ENCODE results near the gene MAPK1. TPM values are rescaled to one million over a fixed set of nuclear protein-coding genes. Genes with fewer than 3 reads are reported as not detected.

MAPK1 gene
- total RNA-seq, 2 experiments from 2014 or later, result 39.6 to 79.8 TPM

DNA sequence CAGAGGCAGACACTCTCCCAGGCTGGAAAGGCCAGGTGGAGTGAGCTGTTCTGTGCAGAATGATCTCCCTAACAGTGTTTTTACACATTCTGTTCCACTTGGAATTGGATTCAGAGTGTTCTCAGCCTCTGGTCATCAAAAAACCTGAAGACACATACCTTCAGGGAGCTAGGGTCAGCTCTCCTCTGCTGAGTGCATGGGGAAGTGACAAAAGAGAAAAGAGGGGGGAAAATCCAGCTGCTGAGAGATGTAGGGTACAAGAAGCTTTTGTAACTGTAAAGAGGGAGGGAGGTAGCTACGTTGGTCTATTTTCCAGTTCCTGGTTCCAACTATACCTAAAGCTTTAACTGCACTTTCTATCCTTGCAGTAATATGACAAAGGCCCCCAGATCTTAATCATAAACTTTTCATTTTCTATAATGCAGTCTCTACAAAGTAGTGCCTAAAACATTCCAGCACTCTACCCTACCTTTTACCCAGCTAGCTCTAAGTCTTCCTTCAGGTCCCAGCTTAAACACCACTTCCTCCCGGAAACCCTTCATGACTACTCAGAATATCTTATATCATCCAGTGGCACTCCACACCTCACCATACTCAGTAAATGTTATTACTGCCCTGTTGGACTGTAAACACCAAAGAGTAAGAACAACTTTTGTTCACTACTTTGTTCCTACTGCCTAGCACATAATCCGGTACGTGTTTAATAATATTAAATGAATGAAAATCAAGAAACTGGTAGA lies 9.2 kb downstream of the MAPK1 start:
- DNase-seq (ENCODE audit: low spot score), result no peak
- Histone ChIP-seq H3K9me3 (ENCODE audit: low read length) (no peaks in the 10 kb centered on the region), H4K20me1 (ENCODE audit: insufficient read depth, low read length) (peaks cover 44% of the 10 kb centered on the region), H3K9me2 (ENCODE audit: insufficient read depth, low read length) (no peaks in the 10 kb centered on the region), H3K79me2 (ENCODE audit: insufficient read depth, low read depth, low read length) (peaks cover 100% of the 10 kb centered on the region), H3K4me3 (ENCODE audit: low read depth, low read length, poor library complexity, severe bottlenecking) (no peak overlapping the region), H3K36me3 (ENCODE audit: insufficient read depth, low read length) (peaks cover 11% of the 10 kb centered on the region), H3K27ac (ENCODE audit: low read depth, low read length, poor library complexity, severe bottlenecking) (no peak overlapping the region), H2AFZ (ENCODE audit: low read length) (no peak overlapping the region), H3K4me2 (ENCODE audit: low read length) (peak overlapping the region; percentile 18; the same call in 1 of the 2 replicates), H3K4me1 (ENCODE audit: insufficient read depth, low read length, poor library complexity, severe bottlenecking) (peaks cover 40% of the 10 kb centered on the region)
- POLR2A ChIA-PET, result interaction anchor here (0.5 kb wide), 1 partner anchor 154 kb away, joined by 6 read pairs; no protein-coding TSS in a partner anchor
- CTCF ChIA-PET (ENCODE audit: unreplicated experiment), result no interaction called here
- intact Hi-C loops (cut with micrococcal nuclease; ENCODE audit: unreplicated experiment), result no loop called here
- BruUV-seq (replicated peaks), result no TSS peak
- TF ChIP-seq, protein P1, sequence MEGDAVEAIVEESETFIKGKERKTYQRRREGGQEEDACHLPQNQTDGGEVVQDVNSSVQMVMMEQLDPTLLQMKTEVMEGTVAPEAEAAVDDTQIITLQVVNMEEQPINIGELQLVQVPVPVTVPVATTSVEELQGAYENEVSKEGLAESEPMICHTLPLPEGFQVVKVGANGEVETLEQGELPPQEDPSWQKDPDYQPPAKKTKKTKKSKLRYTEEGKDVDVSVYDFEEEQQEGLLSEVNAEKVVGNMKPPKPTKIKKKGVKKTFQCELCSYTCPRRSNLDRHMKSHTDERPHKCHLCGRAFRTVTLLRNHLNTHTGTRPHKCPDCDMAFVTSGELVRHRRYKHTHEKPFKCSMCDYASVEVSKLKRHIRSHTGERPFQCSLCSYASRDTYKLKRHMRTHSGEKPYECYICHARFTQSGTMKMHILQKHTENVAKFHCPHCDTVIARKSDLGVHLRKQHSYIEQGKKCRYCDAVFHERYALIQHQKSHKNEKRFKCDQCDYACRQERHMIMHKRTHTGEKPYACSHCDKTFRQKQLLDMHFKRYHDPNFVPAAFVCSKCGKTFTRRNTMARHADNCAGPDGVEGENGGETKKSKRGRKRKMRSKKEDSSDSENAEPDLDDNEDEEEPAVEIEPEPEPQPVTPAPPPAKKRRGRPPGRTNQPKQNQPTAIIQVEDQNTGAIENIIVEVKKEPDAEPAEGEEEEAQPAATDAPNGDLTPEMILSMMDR (conservative IDR thresholded peaks at IDR 0.05; ENCODE audit: low read length), result no peak
- TF ChIP-seq EZH2phosphoT487 (IDR thresholded peaks at IDR 0.05; ENCODE audit: borderline replicate concordance, low read depth, low read length), result no peak

DNA sequence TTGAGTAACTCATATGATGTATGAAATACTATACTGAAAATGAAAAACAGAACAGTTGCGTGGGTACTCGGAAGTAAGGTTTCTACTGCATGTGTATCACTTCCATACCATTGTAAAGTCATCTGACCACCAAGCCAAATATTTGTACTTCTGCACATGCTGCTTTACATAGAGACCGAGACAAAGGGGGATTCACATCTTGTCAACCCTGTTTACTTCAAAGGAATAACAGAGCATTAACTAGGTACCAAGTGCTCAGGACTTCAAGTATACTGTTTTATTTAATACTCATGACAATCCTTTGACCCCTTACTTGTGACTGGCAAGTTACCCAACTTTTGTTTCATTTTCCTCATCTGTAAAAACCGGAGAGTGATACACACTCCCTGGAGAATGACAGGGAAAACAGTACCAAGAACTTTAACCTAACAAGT lies 9.9 kb downstream of the MAPK1 start:
- no peaks in the 10 kb centered on the region for H3K9me2 ChIP-seq (ENCODE audit: insufficient read depth, low read length)
- peak overlapping the region; percentile 18; the same call in 1 of the 2 replicates for H3K4me2 ChIP-seq (ENCODE audit: low read length)
- no TSS peak for BruUV-seq (replicated peaks)
- intact Hi-C loops (cut with micrococcal nuclease; ENCODE audit: unreplicated experiment), result no loop called here
- no peak overlapping the region for H2AFZ ChIP-seq (ENCODE audit: low read length)
- H3K79me2 ChIP-seq (ENCODE audit: insufficient read depth, low read depth, low read length), result peaks cover 100% of the 10 kb centered on the region
- peaks cover 40% of the 10 kb centered on the region for H3K4me1 ChIP-seq (ENCODE audit: insufficient read depth, low read length, poor library complexity, severe bottlenecking)
- no peak for TF ChIP-seq EZH2phosphoT487 (IDR thresholded peaks at IDR 0.05; ENCODE audit: borderline replicate concordance, low read depth, low read length)
- TF ChIP-seq, protein P1 (conservative IDR thresholded peaks at IDR 0.05; ENCODE audit: low read length), result no peak
- H3K4me3 ChIP-seq (ENCODE audit: low read depth, low read length, poor library complexity, severe bottlenecking), result no peak overlapping the region
- no peak overlapping the region for H3K27ac ChIP-seq (ENCODE audit: low read depth, low read length, poor library complexity, severe bottlenecking)
- no peaks in the 10 kb centered on the region for H3K9me3 ChIP-seq (ENCODE audit: low read length)
- H4K20me1 ChIP-seq (ENCODE audit: insufficient read depth, low read length), result peaks cover 44% of the 10 kb centered on the region
- ChIA-PET POLR2A (interaction anchor here (0.5 kb wide), 1 partner anchor 153 kb away, joined by 6 read pairs; no protein-coding TSS in a partner anchor), CTCF (ENCODE audit: unreplicated experiment) (no interaction called here)
- H3K36me3 ChIP-seq (ENCODE audit: insufficient read depth, low read length), result peaks cover 10% of the 10 kb centered on the region
- DNase-seq (ENCODE audit: low spot score), result no peak

DNA sequence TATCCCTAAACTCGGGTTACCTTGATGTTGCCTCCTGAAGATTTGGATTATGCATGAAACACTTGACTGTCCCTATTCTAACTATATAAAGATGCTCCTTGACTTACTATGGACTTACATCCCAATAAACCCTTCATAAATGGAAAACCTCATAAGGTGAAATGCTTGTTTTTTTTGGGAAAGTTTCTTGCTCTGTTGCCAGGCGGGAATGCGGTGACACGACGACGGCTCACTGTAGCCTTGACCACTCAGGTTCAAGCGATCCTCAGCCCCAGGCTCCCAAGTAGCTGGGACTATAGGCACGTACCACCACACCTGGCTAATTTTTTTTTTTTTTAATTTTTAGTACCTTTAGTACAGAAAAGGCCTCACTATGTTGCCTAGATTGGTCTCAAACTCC lies 10.6 kb downstream of the MAPK1 start:
- intact Hi-C loops (cut with micrococcal nuclease; ENCODE audit: unreplicated experiment), result no loop called here
- POLR2A ChIA-PET, result no interaction called here
- H4K20me1 ChIP-seq (ENCODE audit: insufficient read depth, low read length), result peaks cover 44% of the 10 kb centered on the region

More for the DNA sequence above, 10.6 kb downstream of the MAPK1 start:
- Histone ChIP-seq H3K9me2 (ENCODE audit: insufficient read depth, low read length) (no peaks in the 10 kb centered on the region), H3K4me1 (ENCODE audit: insufficient read depth, low read length, poor library complexity, severe bottlenecking) (peaks cover 37% of the 10 kb centered on the region), H3K79me2 (ENCODE audit: insufficient read depth, low read depth, low read length) (peaks cover 100% of the 10 kb centered on the region), H3K36me3 (ENCODE audit: insufficient read depth, low read length) (peaks cover 16% of the 10 kb centered on the region), H3K27ac (ENCODE audit: low read depth, low read length, poor library complexity, severe bottlenecking) (no peak overlapping the region), H2AFZ (ENCODE audit: low read length) (no peak overlapping the region), H3K4me2 (ENCODE audit: low read length) (no peak overlapping the region), H3K4me3 (ENCODE audit: low read depth, low read length, poor library complexity, severe bottlenecking) (no peak overlapping the region), H3K9me3 (ENCODE audit: low read length) (no peaks in the 10 kb centered on the region)
- BruUV-seq (replicated peaks), result no TSS peak
- TF ChIP-seq, protein P1 (conservative IDR thresholded peaks at IDR 0.05; ENCODE audit: low read length), result no peak
- no peak for TF ChIP-seq EZH2phosphoT487 (IDR thresholded peaks at IDR 0.05; ENCODE audit: borderline replicate concordance, low read depth, low read length)
- CTCF ChIA-PET (ENCODE audit: unreplicated experiment), result no interaction called here
- DNase-seq (ENCODE audit: low spot score), result no peak
